Astrocyte (in vitro differentiated cells and primary cell): ENCODE data around the gene CNTN5. TPM values are rescaled to one million over a fixed set of nuclear protein-coding genes. Genes with fewer than 3 reads are reported as not detected.

Experiments used
- DNase-seq: peaks from one replicate; pipeline ENCODE4 v3.0.0-alpha.2; 2010; ENCODE audit warnings: low read depth
- FAIRE-seq: peaks from 2 replicates; lab custom pipeline; 2011; peaks lifted over from hg19 to GRCh38; lab: Jason Lieb, UNC
- H2AFZ ChIP-seq: 2 replicates; pipeline ENCODE4 v1.6.0; 2012; ENCODE audit warnings: low read depth, low read length, inconsistent platforms
- H3K27ac ChIP-seq: 2 replicates; pipeline ENCODE4 v1.5.1; 2011; ENCODE audit warnings: low read depth, low read length, inconsistent platforms
- H3K27me3 ChIP-seq: 2 replicates; pipeline ENCODE4 v1.6.0; 2011; ENCODE audit warnings: low read length, inconsistent platforms; ENCODE audit not compliant: insufficient read depth
- H3K36me3 ChIP-seq: 2 replicates; pipeline ENCODE4 v1.5.1; 2011; ENCODE audit warnings: low read length, inconsistent platforms; ENCODE audit not compliant: insufficient read depth
- H3K4me1 ChIP-seq: 2 replicates; pipeline ENCODE4 v1.5.1; 2011; ENCODE audit warnings: low read length, inconsistent platforms; ENCODE audit not compliant: insufficient read depth
- H3K4me2 ChIP-seq: 2 replicates; pipeline ENCODE4 v1.6.0; 2012; ENCODE audit warnings: low read length, inconsistent platforms
- H3K4me3 ChIP-seq: 2 replicates; pipeline ENCODE4 v1.5.1; 2011; ENCODE audit warnings: low read depth, mild to moderate bottlenecking, low read length, inconsistent platforms; ENCODE audit not compliant: insufficient read depth
- H3K79me2 ChIP-seq: 2 replicates; pipeline ENCODE4 v1.6.0; 2012; ENCODE audit warnings: mild to moderate bottlenecking, low read length, inconsistent platforms; ENCODE audit not compliant: insufficient read depth
- H3K9ac ChIP-seq: 2 replicates; pipeline ENCODE4 v1.6.0; 2012; ENCODE audit warnings: mild to moderate bottlenecking, low read length, inconsistent platforms
- H3K9me3 ChIP-seq: 2 replicates; pipeline ENCODE4 v1.5.1; 2012; ENCODE audit warnings: low read depth, mild to moderate bottlenecking, low read length, inconsistent platforms; ENCODE audit not compliant: insufficient read depth
- H4K20me1 ChIP-seq: 2 replicates; pipeline ENCODE4 v1.6.0; 2012; ENCODE audit warnings: low read length, inconsistent platforms; ENCODE audit not compliant: insufficient read depth
- H3K27ac Mint-ChIP-seq: one replicate; pipeline ENCODE4 v1.8.0; 2021; ENCODE audit warnings: mild to moderate bottlenecking, mixed read lengths; ENCODE audit not compliant: unreplicated experiment
- H3K27me3 Mint-ChIP-seq: one replicate; pipeline ENCODE4 v1.8.0; 2021; ENCODE audit warnings: low read depth, mixed read lengths; ENCODE audit not compliant: unreplicated experiment
- H3K36me3 Mint-ChIP-seq: one replicate; pipeline ENCODE4 v1.8.0; 2021; ENCODE audit warnings: low read depth, mixed read lengths; ENCODE audit not compliant: unreplicated experiment
- H3K4me1 Mint-ChIP-seq: one replicate; pipeline ENCODE4 v1.8.0; 2021; ENCODE audit warnings: low read depth, mixed read lengths; ENCODE audit not compliant: unreplicated experiment
- H3K4me3 Mint-ChIP-seq: one replicate; pipeline ENCODE4 v1.8.0; 2021; ENCODE audit warnings: mild to moderate bottlenecking, moderate library complexity, mixed read lengths; ENCODE audit not compliant: unreplicated experiment
- H3K9me3 Mint-ChIP-seq: one replicate; pipeline ENCODE4 v1.8.0; 2021; ENCODE audit warnings: mild to moderate bottlenecking, mixed read lengths; ENCODE audit not compliant: unreplicated experiment
- CTCF ChIP-seq: IDR thresholded peaks from 2 replicates; pipeline ENCODE4 v1.5.1; 2011; ENCODE audit warnings: low read depth, mild to moderate bottlenecking, inconsistent platforms, low read length, moderate library complexity; ENCODE audit not compliant: insufficient read depth
- EZH2 ChIP-seq: IDR thresholded peaks from 2 replicates; pipeline ENCODE4 v1.6.1; 2012; ENCODE audit warnings: mild to moderate bottlenecking, low read length, inconsistent platforms; ENCODE audit not compliant: insufficient read depth
- total RNA-seq: library from RNA; stranded (reverse); gene quantifications from 2 replicates; pipeline ENCODE4 v1.2.1, GENCODE V29; 2021

The CNTN5 gene
- total RNA-seq, 1 donor from 2014 or later, result 1.1 TPM

- H4K20me1 ChIP-seq, result no peaks in the 10 kb centered on the region
- Mint-ChIP-seq H3K27me3 (no peaks in the 10 kb centered on the region), H3K27ac (no peak overlapping the region), H3K36me3 (no peaks in the 10 kb centered on the region), H3K4me1 (no peaks in the 10 kb centered on the region), H3K9me3 (no peaks in the 10 kb centered on the region), H3K4me3 (no peak overlapping the region)
- H3K4me2 ChIP-seq, result no peak overlapping the region
- H2AFZ ChIP-seq, result no peak overlapping the region
- TF ChIP-seq EZH2 (no peak), CTCF (no peak)
- no peaks in the 10 kb centered on the region for H3K79me2 ChIP-seq
- H3K9me3 ChIP-seq, result no peaks in the 10 kb centered on the region
- H3K4me1 ChIP-seq, result no peaks in the 10 kb centered on the region
- H3K9ac ChIP-seq, result no peak overlapping the region
- DNase-seq (no peak), FAIRE-seq (no peak)
- H3K36me3 ChIP-seq, result no peaks in the 10 kb centered on the region
- no peak overlapping the region for H3K4me3 ChIP-seq
- H3K27ac ChIP-seq, result no peak overlapping the region
- no peaks in the 10 kb centered on the region for H3K27me3 ChIP-seq
These were observed 176.7 kb downstream of the CNTN5 start for GRCh38 chr11:99197477-99197876.

- Mint-ChIP-seq H3K9me3 (no peaks in the 10 kb centered on the region), H3K4me3 (no peak overlapping the region), H3K4me1 (no peaks in the 10 kb centered on the region), H3K27me3 (no peaks in the 10 kb centered on the region), H3K36me3 (no peaks in the 10 kb centered on the region), H3K27ac (no peak overlapping the region)
- Histone ChIP-seq H3K9me3 (no peaks in the 10 kb centered on the region), H3K79me2 (no peaks in the 10 kb centered on the region), H3K9ac (no peak overlapping the region), H3K4me2 (no peak overlapping the region), H3K27ac (no peak overlapping the region), H3K36me3 (no peaks in the 10 kb centered on the region), H4K20me1 (no peaks in the 10 kb centered on the region), H3K4me3 (no peak overlapping the region), H2AFZ (no peak overlapping the region), H3K27me3 (no peaks in the 10 kb centered on the region), H3K4me1 (no peaks in the 10 kb centered on the region)
- TF ChIP-seq CTCF, result no peak
- no peak for TF ChIP-seq EZH2
- FAIRE-seq (no peak), DNase-seq (no peak)
These were observed 177.5 kb downstream of the CNTN5 start for GRCh38 chr11:99198215-99198614.

- H3K4me3 ChIP-seq, result no peak overlapping the region
- H3K9ac ChIP-seq, result no peak overlapping the region
- H2AFZ ChIP-seq, result no peak overlapping the region
- H3K4me1 ChIP-seq, result no peaks in the 10 kb centered on the region
- no peak overlapping the region for H3K27ac Mint-ChIP-seq
- no peaks in the 10 kb centered on the region for H4K20me1 ChIP-seq
- peak; percentile 2 for DNase-seq
- H3K36me3 Mint-ChIP-seq, result no peaks in the 10 kb centered on the region
- no peak overlapping the region for H3K4me3 Mint-ChIP-seq
- H3K36me3 ChIP-seq, result no peaks in the 10 kb centered on the region
- TF ChIP-seq EZH2, result no peak
- no peak for TF ChIP-seq CTCF
- no peak for FAIRE-seq
- no peak overlapping the region for H3K27ac ChIP-seq
- no peaks in the 10 kb centered on the region for H3K27me3 ChIP-seq
- no peaks in the 10 kb centered on the region for H3K79me2 ChIP-seq
- H3K9me3 ChIP-seq, result no peaks in the 10 kb centered on the region
- no peaks in the 10 kb centered on the region for H3K9me3 Mint-ChIP-seq
- H3K27me3 Mint-ChIP-seq, result no peaks in the 10 kb centered on the region
- H3K4me1 Mint-ChIP-seq, result no peaks in the 10 kb centered on the region
- no peak overlapping the region for H3K4me2 ChIP-seq
These were observed 178.6 kb downstream of the CNTN5 start for GRCh38 chr11:99199341-99199740.
